CD14-positive monocyte (primary cell): ENCODE data around the gene PDK2. TPM values are rescaled to one million over a fixed set of nuclear protein-coding genes. Genes with fewer than 3 reads are reported as not detected.

Experiments used
- DNase-seq, 3 donors: peaks; one replicate each; pipeline ENCODE4 v3.0.0-alpha.2; 2011 to 2022
- H2AFZ ChIP-seq: 2 replicates; pipeline ENCODE4 v1.6.0; 2012; ENCODE audit warnings: mild to moderate bottlenecking, low read depth, low read length, inconsistent platforms; ENCODE audit not compliant: insufficient read depth, poor library complexity, severe bottlenecking
- H3K27ac ChIP-seq, 2 donors: 1 replicate in 1 of 2; 2 replicates in 1 of 2; pipeline ENCODE4 v1.5.1; 2012 to 2013; ENCODE audit warnings: low read length in 2 of 2, control low read depth in 1 of 2, inconsistent platforms in 1 of 2, low read depth in 1 of 2, mild to moderate bottlenecking in 1 of 2
- H3K27me3 ChIP-seq, 2 donors: one replicate each; pipeline versions ENCODE4 v1.6.0 to v1.6.1; 2011 to 2013; ENCODE audit warnings: low read length in 2 of 2; ENCODE audit not compliant: control insufficient read depth in 2 of 2, insufficient read depth in 2 of 2
- H3K36me3 ChIP-seq, 2 donors: replicated peaks in 1 of 2; 1 replicate in 1 of 2; 2 replicates in 1 of 2; pipeline versions ENCODE4 v1.5.1 to v1.6.1; 2012 to 2013; ENCODE audit warnings: low read length in 2 of 2, control low read depth in 1 of 2, inconsistent platforms in 1 of 2, mild to moderate bottlenecking in 1 of 2; ENCODE audit not compliant: insufficient read depth in 2 of 2, control insufficient read depth in 1 of 2
- H3K4me1 ChIP-seq, 2 donors: 1 replicate in 1 of 2; 2 replicates in 1 of 2; pipeline versions ENCODE4 v1.5.1 to v1.6.1; 2012 to 2013; ENCODE audit warnings: low read length in 2 of 2, control low read depth in 1 of 2, inconsistent platforms in 1 of 2, mild to moderate bottlenecking in 1 of 2, moderate library complexity in 1 of 2; ENCODE audit not compliant: insufficient read depth in 2 of 2, control insufficient read depth in 1 of 2
- H3K4me2 ChIP-seq: replicated peaks from 2 replicates; pipeline ENCODE3; 2012; ENCODE audit warnings: low read length, moderate library complexity, mild to moderate bottlenecking; ENCODE audit not compliant: poor library complexity, severe bottlenecking; ENCODE audit errors: extremely low read depth
- H3K4me3 ChIP-seq, 3 experiments: fragments of 200-600 bp in 1 of 3; sonication (generic) in 1 of 3; replicated peaks in 1 of 3; 1 replicate in 2 of 3; 2 replicates in 1 of 3; pipeline ENCODE4 v1.5.1; 2011 to 2013; ENCODE audit warnings: low read length in 3 of 3, mild to moderate bottlenecking in 3 of 3, control low read depth in 2 of 3, low read depth in 2 of 3, inconsistent platforms in 1 of 3, moderate library complexity in 1 of 3
- H3K79me2 ChIP-seq: 2 replicates; pipeline ENCODE4 v1.6.0; 2012; ENCODE audit warnings: mild to moderate bottlenecking, control low read depth, inconsistent platforms, low read length, moderate library complexity; ENCODE audit not compliant: insufficient read depth
- H3K9ac ChIP-seq: 2 replicates; pipeline ENCODE4 v1.6.0; 2017; ENCODE audit warnings: low read length, mild to moderate bottlenecking; ENCODE audit not compliant: insufficient read depth, poor library complexity, severe bottlenecking
- H3K9me3 ChIP-seq, 2 donors: replicated peaks in 1 of 2; 1 replicate in 1 of 2; 2 replicates in 1 of 2; pipeline versions ENCODE4 v1.5.1 to v1.6.1; 2012 to 2013; ENCODE audit warnings: low read length in 2 of 2, control low read depth in 1 of 2; ENCODE audit not compliant: control insufficient read depth in 1 of 2, insufficient read depth in 1 of 2
- H4K20me1 ChIP-seq: 2 replicates; pipeline ENCODE4 v1.6.0; 2012; ENCODE audit warnings: mild to moderate bottlenecking, low read length, control low read depth, moderate library complexity; ENCODE audit not compliant: insufficient read depth
- H3K27ac Mint-ChIP-seq, 7 donors: one replicate each; pipeline ENCODE4 v1.8.0; 2020; ENCODE audit warnings: mild to moderate bottlenecking in 7 of 7, mixed read lengths in 7 of 7, moderate library complexity in 6 of 7, inconsistent platforms in 2 of 7
- H3K27me3 Mint-ChIP-seq, 3 donors: one replicate each; pipeline ENCODE4 v1.8.0; 2021 to 2022; ENCODE audit warnings: low read depth in 3 of 3, mild to moderate bottlenecking in 3 of 3, mixed read lengths in 3 of 3, moderate library complexity in 3 of 3, inconsistent platforms in 1 of 3
- H3K36me3 Mint-ChIP-seq, 2 donors: one replicate each; pipeline ENCODE4 v1.8.0; 2020; ENCODE audit warnings: mixed read lengths in 2 of 2, inconsistent platforms in 1 of 2, mild to moderate bottlenecking in 1 of 2
- H3K4me1 Mint-ChIP-seq: one replicate; pipeline ENCODE4 v1.8.0; 2020; ENCODE audit warnings: mild to moderate bottlenecking, mixed read lengths
- H3K4me3 Mint-ChIP-seq, 2 donors: one replicate each; pipeline ENCODE4 v1.8.0; 2020; ENCODE audit warnings: mild to moderate bottlenecking in 2 of 2, mixed read lengths in 2 of 2, moderate library complexity in 1 of 2
- H3K9me3 Mint-ChIP-seq, 7 donors: one replicate each; pipeline ENCODE4 v1.8.0; 2020 to 2022; ENCODE audit warnings: mixed read lengths in 7 of 7, mild to moderate bottlenecking in 6 of 7, moderate library complexity in 6 of 7, inconsistent platforms in 2 of 7
- CTCF ChIP-seq: fragments of 200-600 bp; IDR thresholded peaks from one replicate; pipeline ENCODE4 v1.8.0; 2022; ENCODE audit warnings: antibody characterized with exemption, mild to moderate bottlenecking
- WGBS: methylation state at CpG from one replicate; pipeline ENCODE4 v1.1.5; 2013; ENCODE audit warnings: missing lambda C conversion rate; ENCODE audit not compliant: insufficient coverage; 5-methylcytosine and 5-hydroxymethylcytosine counted together
- intact Hi-C, 2 donors: fragments of 100-400 bp; cut with micrococcal nuclease; formaldehyde crosslinking; loops; one replicate each; pipeline versions ENCODE4 v1.15.0 to v1.15.1; 2023
- polyA plus RNA-seq, 3 donors: library from polyadenylated mRNA; depleted of rRNA in 1 of 3; unstranded in 2 of 3; stranded (reverse) in 1 of 3; fragments of 300-500 nt in 2 of 3; fragments of >200 nt in 1 of 3; fragmentation: Illumina TruSeq in 2 of 3; gene quantifications; 1 replicate in 2 of 3; 2 replicates in 1 of 3; pipeline ENCODE4 v1.2.3, GENCODE V29; 2012 to 2021

Gene PDK2
- polyA plus RNA-seq, 3 donors = 15.9 to 43.0 (median 23.4) TPM

- Mint-ChIP-seq H3K9me3 (peaks cover 0 to 2% (median 0%) of the 10 kb centered on the region in 7 donors), H3K4me3 (no peak overlapping the region), H3K27me3 (peaks cover 3 to 6% (median 3%) of the 10 kb centered on the region in 3 donors), H3K36me3 (no peaks in the 10 kb centered on the region), H3K27ac (no peak overlapping the region), H3K4me1 (no peaks in the 10 kb centered on the region)
- no peak overlapping the region for H3K27ac ChIP-seq
- H3K79me2 ChIP-seq = no peaks in the 10 kb centered on the region
- intact Hi-C loops = no loop called here
- no peak overlapping the region for H3K4me2 ChIP-seq
- no peak for DNase-seq
- H3K4me3 ChIP-seq = no peak overlapping the region
- no peaks in the 10 kb centered on the region for H3K27me3 ChIP-seq
- WGBS = no CpG with 5 or more reads among the region's 4 CpGs
- H3K4me1 ChIP-seq = no peaks in the 10 kb centered on the region
- no peaks in the 10 kb centered on the region for H3K9me3 ChIP-seq
- H2AFZ ChIP-seq = no peak overlapping the region
- no peaks in the 10 kb centered on the region for H4K20me1 ChIP-seq
- TF ChIP-seq CTCF = no peak
- H3K36me3 ChIP-seq = no peaks in the 10 kb centered on the region
- H3K9ac ChIP-seq = no peak overlapping the region
These were observed 16.7 kb upstream of the PDK2 start for GRCh38 chr17:50078430-50078829.

- Mint-ChIP-seq H3K9me3 (no peaks in the 10 kb centered on the region), H3K4me3 (no peak overlapping the region), H3K4me1 (no peaks in the 10 kb centered on the region), H3K36me3 (no peaks in the 10 kb centered on the region), H3K27me3 (peaks cover 4 to 9% (median 5%) of the 10 kb centered on the region in 3 donors), H3K27ac (peak overlapping the region in 1 of 7 donors; percentile 66)
- 84% methylated on average over 8 of the region's 12 CpGs for WGBS
- no peaks in the 10 kb centered on the region for H3K9me3 ChIP-seq
- no peak overlapping the region for H2AFZ ChIP-seq
- no peak overlapping the region for H3K9ac ChIP-seq
- intact Hi-C loops = no loop called here
- no peaks in the 10 kb centered on the region for H3K27me3 ChIP-seq
- no peak overlapping the region for H3K4me2 ChIP-seq
- no peak for DNase-seq
- no peaks in the 10 kb centered on the region for H3K36me3 ChIP-seq
- no peak overlapping the region for H3K4me3 ChIP-seq
- no peaks in the 10 kb centered on the region for H4K20me1 ChIP-seq
- H3K79me2 ChIP-seq = no peaks in the 10 kb centered on the region
- TF ChIP-seq CTCF = peak; percentile 21
- H3K27ac ChIP-seq = no peak overlapping the region
- no peaks in the 10 kb centered on the region for H3K4me1 ChIP-seq
These were observed 15.6 kb upstream of the PDK2 start for GRCh38 chr17:50079334-50080095.
